Measurements from ENCODE around the gene GPR101. TPM values are rescaled to one million over a fixed set of nuclear protein-coding genes. Genes with fewer than 3 reads are reported as not detected.

Gene GPR101
- total RNA-seq, 1 experiment from 2014 or later: not detected

DNA sequence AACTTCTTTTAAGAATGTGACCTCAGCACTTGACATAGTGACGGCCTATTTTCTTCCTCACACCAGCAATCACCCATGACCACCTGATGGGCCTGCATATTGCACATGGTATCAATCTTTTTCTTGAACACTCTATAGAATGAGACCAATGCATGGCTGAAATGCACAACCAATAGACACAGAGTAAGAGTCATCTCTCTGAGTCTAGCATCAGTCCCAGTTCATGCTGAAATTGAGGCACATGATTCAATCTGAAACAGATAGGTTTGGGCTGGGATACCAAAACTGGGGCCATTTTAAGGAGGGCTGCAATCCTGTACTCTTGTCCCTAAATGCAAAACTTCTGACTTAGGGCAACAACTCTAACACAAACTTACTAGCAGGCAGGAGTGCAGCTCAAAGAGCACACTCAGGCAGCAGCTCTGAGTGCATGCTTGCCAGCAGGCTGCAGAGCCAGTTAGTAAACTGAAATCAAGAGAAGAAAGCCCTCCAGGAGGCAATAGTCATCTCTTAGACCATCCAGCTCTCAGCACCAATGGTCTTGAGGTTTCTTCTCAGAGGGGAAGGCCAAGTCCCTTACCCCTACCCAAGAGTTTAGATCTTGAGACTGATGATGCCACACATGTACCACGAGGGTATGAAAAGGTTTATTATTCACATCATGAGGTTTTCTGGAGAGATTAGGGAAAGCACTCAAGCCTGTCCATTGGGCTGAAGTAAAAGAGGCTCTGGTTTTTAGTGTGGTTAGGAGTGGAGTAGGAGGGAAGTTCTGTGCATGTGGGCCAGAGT, 24.7 kb upstream of the GPR101 start:
- no peaks in the 10 kb centered on the region for H3F3A ChIP-seq (ENCODE audit: insufficient read depth, low read depth)
- H3K4me1 ChIP-seq (replicated peaks; ENCODE audit: insufficient read depth): no peaks in the 10 kb centered on the region
- H4K20me1 ChIP-seq (ENCODE audit: insufficient read depth): no peaks in the 10 kb centered on the region
- H3K9me2 ChIP-seq (ENCODE audit: insufficient read depth): no peaks in the 10 kb centered on the region
- no peaks in the 10 kb centered on the region for H3K79me2 ChIP-seq (ENCODE audit: low read depth)
- intact Hi-C loops (cut with micrococcal nuclease; ENCODE audit: unreplicated experiment): loop anchor here (10.0 kb wide), 1 partner anchor 104 kb away; no protein-coding TSS in a partner anchor
- H2AFZ ChIP-seq: no peak overlapping the region
- TF ChIP-seq, protein P1, sequence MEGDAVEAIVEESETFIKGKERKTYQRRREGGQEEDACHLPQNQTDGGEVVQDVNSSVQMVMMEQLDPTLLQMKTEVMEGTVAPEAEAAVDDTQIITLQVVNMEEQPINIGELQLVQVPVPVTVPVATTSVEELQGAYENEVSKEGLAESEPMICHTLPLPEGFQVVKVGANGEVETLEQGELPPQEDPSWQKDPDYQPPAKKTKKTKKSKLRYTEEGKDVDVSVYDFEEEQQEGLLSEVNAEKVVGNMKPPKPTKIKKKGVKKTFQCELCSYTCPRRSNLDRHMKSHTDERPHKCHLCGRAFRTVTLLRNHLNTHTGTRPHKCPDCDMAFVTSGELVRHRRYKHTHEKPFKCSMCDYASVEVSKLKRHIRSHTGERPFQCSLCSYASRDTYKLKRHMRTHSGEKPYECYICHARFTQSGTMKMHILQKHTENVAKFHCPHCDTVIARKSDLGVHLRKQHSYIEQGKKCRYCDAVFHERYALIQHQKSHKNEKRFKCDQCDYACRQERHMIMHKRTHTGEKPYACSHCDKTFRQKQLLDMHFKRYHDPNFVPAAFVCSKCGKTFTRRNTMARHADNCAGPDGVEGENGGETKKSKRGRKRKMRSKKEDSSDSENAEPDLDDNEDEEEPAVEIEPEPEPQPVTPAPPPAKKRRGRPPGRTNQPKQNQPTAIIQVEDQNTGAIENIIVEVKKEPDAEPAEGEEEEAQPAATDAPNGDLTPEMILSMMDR (conservative IDR thresholded peaks at IDR 0.05): no peak
- TF ChIP-seq EZH2 (IDR thresholded peaks at IDR 0.05; ENCODE audit: low read depth): no peak
- no peaks in the 10 kb centered on the region for H3K36me3 ChIP-seq (ENCODE audit: low read depth)
- H3K4me2 ChIP-seq: no peak overlapping the region
- H3K4me3 ChIP-seq: no peak overlapping the region
- POLR2A ChIA-PET (ENCODE audit: unreplicated experiment): no interaction called here
- CTCF ChIA-PET: no interaction called here
- DNase-seq: no peak
- no peaks in the 10 kb centered on the region for H3K9me3 ChIP-seq (ENCODE audit: insufficient read depth, low read depth)
- H3K27me3 ChIP-seq (ENCODE audit: insufficient read depth, low read depth): peaks cover 16% of the 10 kb centered on the region
- no peak overlapping the region for H3K27ac ChIP-seq
- BruUV-seq (replicated peaks): no TSS peak

DNA sequence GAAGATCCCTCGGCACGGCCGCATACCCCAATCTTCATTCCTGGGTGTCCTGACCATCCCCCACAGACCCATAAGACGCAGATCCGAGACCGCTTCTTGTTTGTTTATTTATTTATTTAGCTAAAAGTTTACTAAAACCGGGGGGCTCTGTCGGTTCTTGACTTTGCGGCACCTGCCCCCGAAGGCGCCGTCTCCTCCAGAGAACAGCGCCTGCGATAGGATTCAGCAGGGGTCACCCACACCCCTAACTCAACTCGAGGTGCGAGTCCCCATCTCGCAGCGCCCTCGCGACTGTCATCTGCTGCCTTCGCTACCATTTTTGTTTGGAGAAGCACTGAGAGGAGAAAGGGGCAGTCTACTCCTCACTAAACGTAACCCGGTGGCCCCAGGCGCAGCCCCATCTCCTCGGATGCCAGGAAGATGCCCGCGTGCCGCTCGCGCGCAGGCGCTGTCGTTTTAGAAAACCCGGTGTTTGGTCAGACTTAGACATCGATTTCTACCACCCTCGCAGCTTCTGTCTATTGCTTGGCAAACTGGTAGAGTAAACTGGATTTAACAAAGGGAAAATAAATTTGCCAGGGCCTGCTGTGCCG, 18.9 kb upstream of the GPR101 start:
- Histone ChIP-seq H3K27me3 (ENCODE audit: insufficient read depth, low read depth) (peaks cover 68% of the 10 kb centered on the region), H3K9me3 (ENCODE audit: insufficient read depth, low read depth) (no peaks in the 10 kb centered on the region), H3K36me3 (ENCODE audit: low read depth) (no peaks in the 10 kb centered on the region), H2AFZ (no peak overlapping the region), H3K79me2 (ENCODE audit: low read depth) (no peaks in the 10 kb centered on the region), H3K9me2 (ENCODE audit: insufficient read depth) (no peaks in the 10 kb centered on the region), H3K4me2 (peak overlapping the region; percentile 82), H3K4me3 (peak overlapping the region; percentile 50; the same call in 1 of the 2 replicates), H3K27ac (no peak overlapping the region), H3F3A (ENCODE audit: insufficient read depth, low read depth) (no peaks in the 10 kb centered on the region), H4K20me1 (ENCODE audit: insufficient read depth) (no peaks in the 10 kb centered on the region), H3K4me1 (replicated peaks; ENCODE audit: insufficient read depth) (no peaks in the 10 kb centered on the region)
- POLR2A ChIA-PET (ENCODE audit: unreplicated experiment): no interaction called here
- BruUV-seq (replicated peaks): no TSS peak
- DNase-seq: no peak
- CTCF ChIA-PET: no interaction called here
- intact Hi-C loops (cut with micrococcal nuclease; ENCODE audit: unreplicated experiment): loop anchor here (1.0 to 10.0 kb wide), 2 partner anchors 98 to 341 kb away; no protein-coding TSS in a partner anchor
- TF ChIP-seq, protein P1 (conservative IDR thresholded peaks at IDR 0.05): peak; percentile 35; the same call in 1 of the 2 replicates
- no peak for TF ChIP-seq EZH2 (IDR thresholded peaks at IDR 0.05; ENCODE audit: low read depth)

DNA sequence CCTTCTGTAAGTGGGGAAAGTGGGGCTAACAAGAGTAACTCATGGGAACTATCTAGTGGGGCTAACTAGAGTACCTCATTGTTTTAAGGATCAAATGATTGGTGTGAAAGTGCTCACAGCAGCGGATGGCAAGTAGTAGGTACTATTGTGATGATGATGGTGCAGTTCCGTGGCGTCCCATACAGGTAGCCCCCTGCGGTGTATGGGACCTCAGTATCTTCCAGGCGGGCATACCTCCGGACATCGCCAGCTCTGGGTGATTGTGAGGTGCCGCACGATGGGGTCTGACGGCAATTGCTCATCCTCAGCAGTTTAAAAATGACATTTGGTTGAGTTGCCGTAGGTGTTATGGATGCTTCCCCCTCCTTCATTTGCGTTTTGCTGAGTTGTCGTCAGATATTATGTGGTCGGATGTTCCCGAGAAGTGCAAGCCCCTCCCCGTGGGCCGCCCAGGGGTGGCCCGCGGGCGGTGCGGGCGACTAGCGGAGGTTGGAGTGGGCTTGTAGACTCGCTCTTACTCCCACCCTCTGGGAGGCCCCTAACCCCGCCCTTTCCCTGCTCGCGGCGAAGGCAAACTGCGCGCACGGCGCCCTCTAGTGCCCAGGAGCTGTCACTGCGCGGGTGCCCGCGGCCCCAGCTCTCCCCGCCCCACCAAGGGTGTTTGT, 18.3 kb upstream of the GPR101 start:
- no peaks in the 10 kb centered on the region for H3K36me3 ChIP-seq (ENCODE audit: low read depth)
- peak overlapping the region; percentile 50; the same call in 1 of the 2 replicates for H3K4me3 ChIP-seq
- ChIA-PET CTCF (interaction anchor here (0.7 kb wide), 1 partner anchor 29 kb away, joined by 3 read pairs; no protein-coding TSS in a partner anchor), POLR2A (ENCODE audit: unreplicated experiment) (no interaction called here)
- H4K20me1 ChIP-seq (ENCODE audit: insufficient read depth): no peaks in the 10 kb centered on the region
- no peaks in the 10 kb centered on the region for H3K9me3 ChIP-seq (ENCODE audit: insufficient read depth, low read depth)
- peak; percentile 37 to 66 for DNase-seq
- intact Hi-C loops (cut with micrococcal nuclease; ENCODE audit: unreplicated experiment): loop anchor here (1.0 to 10.0 kb wide), 2 partner anchors 97 to 341 kb away; no protein-coding TSS in a partner anchor
- peak overlapping the region; percentile 82 for H3K4me2 ChIP-seq
- H3K9me2 ChIP-seq (ENCODE audit: insufficient read depth): no peaks in the 10 kb centered on the region
- no TSS peak for BruUV-seq (replicated peaks)
- peaks cover 74% of the 10 kb centered on the region for H3K27me3 ChIP-seq (ENCODE audit: insufficient read depth, low read depth)
- no peak overlapping the region for H3K27ac ChIP-seq
- no peaks in the 10 kb centered on the region for H3K4me1 ChIP-seq (replicated peaks; ENCODE audit: insufficient read depth)
- H3F3A ChIP-seq (ENCODE audit: insufficient read depth, low read depth): no peaks in the 10 kb centered on the region
- no peak for TF ChIP-seq EZH2 (IDR thresholded peaks at IDR 0.05; ENCODE audit: low read depth)
- TF ChIP-seq, protein P1 (conservative IDR thresholded peaks at IDR 0.05): peak; percentile 95
- H2AFZ ChIP-seq: peak overlapping the region; percentile 61; the same call in 1 of the 2 replicates
- no peaks in the 10 kb centered on the region for H3K79me2 ChIP-seq (ENCODE audit: low read depth)
